Measurements from ENCODE around the gene ASGR1. TPM values are rescaled to one million over a fixed set of nuclear protein-coding genes. Genes with fewer than 3 reads are reported as not detected.

The ASGR1 gene
- total RNA-seq, 2 donors from 2014 or later = 6.8 to 14.2 TPM

DNA sequence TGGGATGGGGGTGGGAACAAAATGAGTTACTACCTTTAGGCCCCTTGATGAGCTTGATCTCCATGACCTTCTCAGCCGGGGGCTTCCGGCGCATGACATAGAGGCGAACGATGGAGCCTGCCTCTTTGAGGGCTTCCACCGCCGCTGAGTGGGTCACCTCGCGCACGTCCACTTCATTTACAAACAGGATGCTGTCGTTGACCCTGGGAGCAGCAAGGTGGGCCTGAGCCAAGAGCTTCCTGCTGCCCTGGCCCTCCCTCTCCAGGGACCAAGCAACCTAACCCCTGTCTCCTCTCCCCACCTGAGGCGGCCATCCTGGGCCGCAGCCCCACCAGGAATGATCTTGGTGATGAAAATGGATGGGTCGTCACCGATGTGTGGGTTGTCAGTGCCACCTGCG lies 24.2 kb upstream of the ASGR1 start:
- 96 to 99% methylated on average over 11 to 16 of the region's 16 CpGs for WGBS, 2 experiments (ENCODE audit: insufficient coverage in 1 of 2, insufficient read length in 1 of 2)
- H3K4me1 ChIP-seq (ENCODE audit: control insufficient read depth, insufficient read depth, low read length) = no peaks in the 10 kb centered on the region
- H3K9ac ChIP-seq (ENCODE audit: extremely low read depth, low read length, poor library complexity, severe bottlenecking) = no peak overlapping the region
- Mint-ChIP-seq H3K4me1 (peaks cover 9% of the 10 kb centered on the region), H3K27me3 (ENCODE audit: insufficient read depth) (peaks cover 19% of the 10 kb centered on the region), H3K4me3 (no peak overlapping the region), H3K36me3 (ENCODE audit: low read depth) (peaks cover 20% of the 10 kb centered on the region), H3K9me3 (no peaks in the 10 kb centered on the region), H3K27ac (no peak overlapping the region)
- TF ChIP-seq, protein P1, sequence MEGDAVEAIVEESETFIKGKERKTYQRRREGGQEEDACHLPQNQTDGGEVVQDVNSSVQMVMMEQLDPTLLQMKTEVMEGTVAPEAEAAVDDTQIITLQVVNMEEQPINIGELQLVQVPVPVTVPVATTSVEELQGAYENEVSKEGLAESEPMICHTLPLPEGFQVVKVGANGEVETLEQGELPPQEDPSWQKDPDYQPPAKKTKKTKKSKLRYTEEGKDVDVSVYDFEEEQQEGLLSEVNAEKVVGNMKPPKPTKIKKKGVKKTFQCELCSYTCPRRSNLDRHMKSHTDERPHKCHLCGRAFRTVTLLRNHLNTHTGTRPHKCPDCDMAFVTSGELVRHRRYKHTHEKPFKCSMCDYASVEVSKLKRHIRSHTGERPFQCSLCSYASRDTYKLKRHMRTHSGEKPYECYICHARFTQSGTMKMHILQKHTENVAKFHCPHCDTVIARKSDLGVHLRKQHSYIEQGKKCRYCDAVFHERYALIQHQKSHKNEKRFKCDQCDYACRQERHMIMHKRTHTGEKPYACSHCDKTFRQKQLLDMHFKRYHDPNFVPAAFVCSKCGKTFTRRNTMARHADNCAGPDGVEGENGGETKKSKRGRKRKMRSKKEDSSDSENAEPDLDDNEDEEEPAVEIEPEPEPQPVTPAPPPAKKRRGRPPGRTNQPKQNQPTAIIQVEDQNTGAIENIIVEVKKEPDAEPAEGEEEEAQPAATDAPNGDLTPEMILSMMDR (conservative IDR thresholded peaks at IDR 0.05) = no peak
- H3K36me3 ChIP-seq (ENCODE audit: control insufficient read depth, insufficient read depth, low read length) = peaks cover 21% of the 10 kb centered on the region
- H3K9me3 ChIP-seq (ENCODE audit: control insufficient read depth, low read length) = no peaks in the 10 kb centered on the region
- no peak overlapping the region for H3K4me3 ChIP-seq (ENCODE audit: low read length)
- DNase-seq = peak; percentile 39
- no peaks in the 10 kb centered on the region for H3K27me3 ChIP-seq (ENCODE audit: control insufficient read depth, insufficient read depth, low read length, poor library complexity, severe bottlenecking)
- no peak overlapping the region for H3K27ac ChIP-seq (ENCODE audit: low read depth, low read length)

DNA sequence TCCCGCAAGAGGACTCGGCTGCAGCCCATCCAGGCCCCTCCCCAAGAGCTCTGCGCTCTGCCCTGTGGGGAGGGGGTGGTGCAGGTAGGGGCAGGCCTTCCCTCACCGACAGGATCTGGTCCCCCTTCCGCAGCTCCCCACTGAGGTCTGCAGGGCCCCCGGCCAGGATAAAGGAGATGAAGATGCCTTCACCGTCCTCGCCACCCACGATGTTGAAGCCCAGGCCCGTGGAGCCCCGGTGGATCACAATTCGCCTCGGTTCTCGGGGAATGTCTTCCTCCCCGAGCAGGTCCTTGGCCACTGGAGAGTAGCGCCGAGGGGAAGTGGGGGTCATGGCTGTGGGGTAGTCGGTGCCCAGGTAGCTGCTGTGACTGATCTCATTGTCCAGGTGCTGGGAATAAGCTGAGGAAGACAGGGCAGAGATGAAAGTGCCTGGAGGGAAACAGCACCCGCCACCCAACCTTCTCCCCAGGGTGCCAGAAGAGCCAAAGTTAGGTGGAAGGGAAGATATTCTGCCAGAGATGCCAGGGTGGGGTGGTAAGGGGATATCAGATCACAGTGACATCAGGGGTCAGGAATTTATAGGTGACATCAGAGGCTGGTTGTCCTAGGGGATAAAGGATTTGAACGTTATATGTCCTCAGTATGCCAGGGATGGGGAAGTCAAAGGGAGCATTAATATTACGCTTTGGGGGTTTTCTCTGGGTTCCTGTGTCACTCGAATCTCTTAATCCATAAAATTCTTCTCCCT lies 17.7 kb upstream of the ASGR1 start:
- Mint-ChIP-seq H3K4me1 (no peaks in the 10 kb centered on the region), H3K36me3 (ENCODE audit: low read depth) (peaks cover 38% of the 10 kb centered on the region), H3K27me3 (ENCODE audit: insufficient read depth) (no peaks in the 10 kb centered on the region), H3K9me3 (no peaks in the 10 kb centered on the region), H3K4me3 (no peak overlapping the region), H3K27ac (no peak overlapping the region)
- WGBS, 2 experiments (ENCODE audit: insufficient coverage in 1 of 2, insufficient read length in 1 of 2) = 93 to 97% methylated on average over 17 to 22 of the region's 22 CpGs
- no peaks in the 10 kb centered on the region for H3K9me3 ChIP-seq (ENCODE audit: control insufficient read depth, low read length)
- no peaks in the 10 kb centered on the region for H3K4me1 ChIP-seq (ENCODE audit: control insufficient read depth, insufficient read depth, low read length)
- H3K27ac ChIP-seq (ENCODE audit: low read depth, low read length) = no peak overlapping the region
- peaks cover 26% of the 10 kb centered on the region for H3K36me3 ChIP-seq (ENCODE audit: control insufficient read depth, insufficient read depth, low read length)
- H3K9ac ChIP-seq (ENCODE audit: extremely low read depth, low read length, poor library complexity, severe bottlenecking) = no peak overlapping the region
- TF ChIP-seq, protein P1 (conservative IDR thresholded peaks at IDR 0.05) = no peak
- H3K4me3 ChIP-seq (ENCODE audit: low read length) = no peak overlapping the region
- H3K27me3 ChIP-seq (ENCODE audit: control insufficient read depth, insufficient read depth, low read length, poor library complexity, severe bottlenecking) = no peaks in the 10 kb centered on the region
- peak; percentile 39 for DNase-seq

DNA sequence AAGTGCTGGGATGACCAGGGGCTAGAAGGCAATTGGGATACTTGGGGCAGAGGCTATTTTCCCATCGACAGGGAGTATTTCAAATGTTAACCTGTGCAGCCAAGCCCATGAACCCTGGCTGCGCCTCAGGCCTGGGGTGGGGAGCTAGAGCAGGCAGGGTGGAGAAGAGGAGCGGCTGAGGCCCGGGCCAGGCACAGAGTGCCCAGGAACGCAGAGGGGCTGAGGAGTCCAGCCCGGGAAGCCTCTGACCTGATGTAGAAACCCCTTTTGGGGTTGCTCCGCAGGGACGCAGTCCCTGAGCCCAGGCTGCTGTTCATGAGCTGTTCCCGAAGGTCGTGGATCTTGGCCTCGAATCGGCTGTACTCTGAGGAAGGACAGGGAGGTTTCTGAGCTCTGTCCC lies 16.8 kb upstream of the ASGR1 start:
- H3K36me3 Mint-ChIP-seq (ENCODE audit: low read depth) = peaks cover 40% of the 10 kb centered on the region
- WGBS, 2 experiments (ENCODE audit: insufficient coverage in 1 of 2, insufficient read length in 1 of 2) = 91 to 97% methylated on average over 11 to 12 of the region's 12 CpGs
- no peak overlapping the region for H3K27ac ChIP-seq (ENCODE audit: low read depth, low read length)
- TF ChIP-seq, protein P1 (conservative IDR thresholded peaks at IDR 0.05) = no peak
- no peak overlapping the region for H3K27ac Mint-ChIP-seq
- peaks cover 2% of the 10 kb centered on the region for H3K4me1 ChIP-seq (ENCODE audit: control insufficient read depth, insufficient read depth, low read length)
- H3K4me3 Mint-ChIP-seq = no peak overlapping the region
- H3K9me3 Mint-ChIP-seq = no peaks in the 10 kb centered on the region
- no peak for DNase-seq
- no peak overlapping the region for H3K9ac ChIP-seq (ENCODE audit: extremely low read depth, low read length, poor library complexity, severe bottlenecking)
- H3K9me3 ChIP-seq (ENCODE audit: control insufficient read depth, low read length) = no peaks in the 10 kb centered on the region
- H3K27me3 Mint-ChIP-seq (ENCODE audit: insufficient read depth) = no peaks in the 10 kb centered on the region
- H3K36me3 ChIP-seq (ENCODE audit: control insufficient read depth, insufficient read depth, low read length) = peaks cover 23% of the 10 kb centered on the region
- H3K4me3 ChIP-seq (ENCODE audit: low read length) = no peak overlapping the region
- H3K4me1 Mint-ChIP-seq = no peaks in the 10 kb centered on the region
- no peaks in the 10 kb centered on the region for H3K27me3 ChIP-seq (ENCODE audit: control insufficient read depth, insufficient read depth, low read length, poor library complexity, severe bottlenecking)

Data from endodermal cell (in vitro differentiated cells).